CD14-positive monocyte (primary cell): ENCODE data around the gene C6orf52. TPM values are rescaled to one million over a fixed set of nuclear protein-coding genes. Genes with fewer than 3 reads are reported as not detected.

Experiments
- DNase-seq, 3 donors: peaks; one replicate each; pipeline ENCODE4 v3.0.0-alpha.2; 2011 to 2022
- H2AFZ ChIP-seq: 2 replicates; pipeline ENCODE4 v1.6.0; 2012; ENCODE audit warnings: mild to moderate bottlenecking, low read depth, low read length, inconsistent platforms; ENCODE audit not compliant: insufficient read depth, poor library complexity, severe bottlenecking
- H3K27ac ChIP-seq, 2 donors: 1 replicate in 1 of 2; 2 replicates in 1 of 2; pipeline ENCODE4 v1.5.1; 2012 to 2013; ENCODE audit warnings: low read length in 2 of 2, control low read depth in 1 of 2, inconsistent platforms in 1 of 2, low read depth in 1 of 2, mild to moderate bottlenecking in 1 of 2
- H3K27me3 ChIP-seq, 2 donors: one replicate each; pipeline versions ENCODE4 v1.6.0 to v1.6.1; 2011 to 2013; ENCODE audit warnings: low read length in 2 of 2; ENCODE audit not compliant: control insufficient read depth in 2 of 2, insufficient read depth in 2 of 2
- H3K36me3 ChIP-seq, 2 donors: replicated peaks in 1 of 2; 1 replicate in 1 of 2; 2 replicates in 1 of 2; pipeline versions ENCODE4 v1.5.1 to v1.6.1; 2012 to 2013; ENCODE audit warnings: low read length in 2 of 2, control low read depth in 1 of 2, inconsistent platforms in 1 of 2, mild to moderate bottlenecking in 1 of 2; ENCODE audit not compliant: insufficient read depth in 2 of 2, control insufficient read depth in 1 of 2
- H3K4me1 ChIP-seq, 2 donors: 1 replicate in 1 of 2; 2 replicates in 1 of 2; pipeline versions ENCODE4 v1.5.1 to v1.6.1; 2012 to 2013; ENCODE audit warnings: low read length in 2 of 2, control low read depth in 1 of 2, inconsistent platforms in 1 of 2, mild to moderate bottlenecking in 1 of 2, moderate library complexity in 1 of 2; ENCODE audit not compliant: insufficient read depth in 2 of 2, control insufficient read depth in 1 of 2
- H3K4me2 ChIP-seq: replicated peaks from 2 replicates; pipeline ENCODE3; 2012; ENCODE audit warnings: low read length, moderate library complexity, mild to moderate bottlenecking; ENCODE audit not compliant: poor library complexity, severe bottlenecking; ENCODE audit errors: extremely low read depth
- H3K4me3 ChIP-seq, 3 experiments: fragments of 200-600 bp in 1 of 3; sonication (generic) in 1 of 3; replicated peaks in 1 of 3; 1 replicate in 2 of 3; 2 replicates in 1 of 3; pipeline ENCODE4 v1.5.1; 2011 to 2013; ENCODE audit warnings: low read length in 3 of 3, mild to moderate bottlenecking in 3 of 3, control low read depth in 2 of 3, low read depth in 2 of 3, inconsistent platforms in 1 of 3, moderate library complexity in 1 of 3
- H3K79me2 ChIP-seq: 2 replicates; pipeline ENCODE4 v1.6.0; 2012; ENCODE audit warnings: mild to moderate bottlenecking, control low read depth, inconsistent platforms, low read length, moderate library complexity; ENCODE audit not compliant: insufficient read depth
- H3K9ac ChIP-seq: 2 replicates; pipeline ENCODE4 v1.6.0; 2017; ENCODE audit warnings: low read length, mild to moderate bottlenecking; ENCODE audit not compliant: insufficient read depth, poor library complexity, severe bottlenecking
- H3K9me3 ChIP-seq, 2 donors: replicated peaks in 1 of 2; 1 replicate in 1 of 2; 2 replicates in 1 of 2; pipeline versions ENCODE4 v1.5.1 to v1.6.1; 2012 to 2013; ENCODE audit warnings: low read length in 2 of 2, control low read depth in 1 of 2; ENCODE audit not compliant: control insufficient read depth in 1 of 2, insufficient read depth in 1 of 2
- H4K20me1 ChIP-seq: 2 replicates; pipeline ENCODE4 v1.6.0; 2012; ENCODE audit warnings: mild to moderate bottlenecking, low read length, control low read depth, moderate library complexity; ENCODE audit not compliant: insufficient read depth
- H3K27ac Mint-ChIP-seq, 7 donors: one replicate each; pipeline ENCODE4 v1.8.0; 2020; ENCODE audit warnings: mild to moderate bottlenecking in 7 of 7, mixed read lengths in 7 of 7, moderate library complexity in 6 of 7, inconsistent platforms in 2 of 7
- H3K27me3 Mint-ChIP-seq, 3 donors: one replicate each; pipeline ENCODE4 v1.8.0; 2021 to 2022; ENCODE audit warnings: low read depth in 3 of 3, mild to moderate bottlenecking in 3 of 3, mixed read lengths in 3 of 3, moderate library complexity in 3 of 3, inconsistent platforms in 1 of 3
- H3K36me3 Mint-ChIP-seq, 2 donors: one replicate each; pipeline ENCODE4 v1.8.0; 2020; ENCODE audit warnings: mixed read lengths in 2 of 2, inconsistent platforms in 1 of 2, mild to moderate bottlenecking in 1 of 2
- H3K4me1 Mint-ChIP-seq: one replicate; pipeline ENCODE4 v1.8.0; 2020; ENCODE audit warnings: mild to moderate bottlenecking, mixed read lengths
- H3K4me3 Mint-ChIP-seq, 2 donors: one replicate each; pipeline ENCODE4 v1.8.0; 2020; ENCODE audit warnings: mild to moderate bottlenecking in 2 of 2, mixed read lengths in 2 of 2, moderate library complexity in 1 of 2
- H3K9me3 Mint-ChIP-seq, 7 donors: one replicate each; pipeline ENCODE4 v1.8.0; 2020 to 2022; ENCODE audit warnings: mixed read lengths in 7 of 7, mild to moderate bottlenecking in 6 of 7, moderate library complexity in 6 of 7, inconsistent platforms in 2 of 7
- WGBS: methylation state at CpG from one replicate; pipeline ENCODE4 v1.1.5; 2013; ENCODE audit warnings: missing lambda C conversion rate; ENCODE audit not compliant: insufficient coverage; 5-methylcytosine and 5-hydroxymethylcytosine counted together
- intact Hi-C, 2 donors: fragments of 100-400 bp; cut with micrococcal nuclease; formaldehyde crosslinking; loops; one replicate each; pipeline versions ENCODE4 v1.15.0 to v1.15.1; 2023
- polyA plus RNA-seq, 3 donors: library from polyadenylated mRNA; depleted of rRNA in 1 of 3; unstranded in 2 of 3; stranded (reverse) in 1 of 3; fragments of 300-500 nt in 2 of 3; fragments of >200 nt in 1 of 3; fragmentation: Illumina TruSeq in 2 of 3; gene quantifications; 1 replicate in 2 of 3; 2 replicates in 1 of 3; pipeline ENCODE4 v1.2.3, GENCODE V29; 2012 to 2021
- TF ChIP-seq, protein P1 (sequence below): fragments of 200-600 bp; IDR thresholded peaks from one replicate; pipeline ENCODE4 v1.8.0; 2022; ENCODE audit warnings: antibody characterized with exemption, mild to moderate bottlenecking

C6orf52 gene
- polyA plus RNA-seq, 3 donors = 0.52 to 1.9 TPM; not detected in 1

DNA sequence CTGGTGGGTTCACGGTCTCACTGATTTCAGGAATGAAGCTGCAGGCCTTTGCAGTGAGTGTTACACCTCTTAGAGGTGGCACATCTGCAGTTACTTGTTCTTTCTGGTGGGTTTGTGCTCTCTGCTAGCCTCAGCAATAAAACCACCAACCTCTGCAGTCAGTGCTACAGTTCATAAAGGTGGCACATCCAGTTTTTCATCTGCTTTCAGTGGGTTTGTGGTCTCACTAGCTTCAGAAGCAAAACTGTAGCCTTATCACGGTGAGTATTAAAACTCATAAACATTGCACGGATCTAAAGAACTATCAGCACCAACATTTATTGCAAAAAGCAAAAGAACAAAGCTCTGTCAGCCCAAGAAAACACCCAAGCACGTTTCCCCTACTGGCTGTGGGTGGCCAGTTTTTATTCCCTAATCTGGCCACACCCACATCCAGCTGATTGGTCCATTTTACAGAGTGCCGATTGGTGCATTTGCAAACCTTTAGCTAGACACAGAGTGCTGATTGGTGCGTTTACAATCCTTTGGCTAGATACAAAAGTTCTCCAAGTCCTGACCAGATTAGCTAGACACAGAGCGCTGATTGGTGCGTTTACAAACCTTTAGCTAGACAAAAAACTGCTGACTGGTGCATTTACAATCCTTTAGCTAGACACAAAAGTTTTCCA, 25.0 kb upstream of the C6orf52 start:
- DNase-seq = peak in 2 of 3 donors; percentile 12 to 14
- Histone ChIP-seq H3K4me2 (peak overlapping the region; percentile 79), H3K79me2 (peaks cover 15% of the 10 kb centered on the region), H3K27me3 (no peaks in the 10 kb centered on the region), H3K36me3 (no peaks in the 10 kb centered on the region), H3K9ac (peak overlapping the region; percentile 64), H4K20me1 (no peaks in the 10 kb centered on the region), H3K4me1 (peaks cover 20 to 31% of the 10 kb centered on the region in 2 donors), H3K9me3 (peaks cover 7 to 21% of the 10 kb centered on the region in 2 donors), H2AFZ (peak overlapping the region; percentile 82), H3K27ac (peak overlapping the region in 1 of 2 donors; percentile 68), H3K4me3 (peak overlapping the region in 2 of 3 experiments; percentile 56 to 76)
- Mint-ChIP-seq H3K4me1 (peaks cover 37% of the 10 kb centered on the region), H3K4me3 (peak overlapping the region; percentile 78 to 81), H3K27ac (peak overlapping the region in 3 of 7 donors; percentile 49 to 70 (median 68)), H3K9me3 (peaks cover 14 to 26% (median 18%) of the 10 kb centered on the region in 7 donors), H3K36me3 (peaks cover 0 to 2% of the 10 kb centered on the region in 2 donors), H3K27me3 (no peaks in the 10 kb centered on the region)
- intact Hi-C loops = no loop called here
- TF ChIP-seq, protein P1, sequence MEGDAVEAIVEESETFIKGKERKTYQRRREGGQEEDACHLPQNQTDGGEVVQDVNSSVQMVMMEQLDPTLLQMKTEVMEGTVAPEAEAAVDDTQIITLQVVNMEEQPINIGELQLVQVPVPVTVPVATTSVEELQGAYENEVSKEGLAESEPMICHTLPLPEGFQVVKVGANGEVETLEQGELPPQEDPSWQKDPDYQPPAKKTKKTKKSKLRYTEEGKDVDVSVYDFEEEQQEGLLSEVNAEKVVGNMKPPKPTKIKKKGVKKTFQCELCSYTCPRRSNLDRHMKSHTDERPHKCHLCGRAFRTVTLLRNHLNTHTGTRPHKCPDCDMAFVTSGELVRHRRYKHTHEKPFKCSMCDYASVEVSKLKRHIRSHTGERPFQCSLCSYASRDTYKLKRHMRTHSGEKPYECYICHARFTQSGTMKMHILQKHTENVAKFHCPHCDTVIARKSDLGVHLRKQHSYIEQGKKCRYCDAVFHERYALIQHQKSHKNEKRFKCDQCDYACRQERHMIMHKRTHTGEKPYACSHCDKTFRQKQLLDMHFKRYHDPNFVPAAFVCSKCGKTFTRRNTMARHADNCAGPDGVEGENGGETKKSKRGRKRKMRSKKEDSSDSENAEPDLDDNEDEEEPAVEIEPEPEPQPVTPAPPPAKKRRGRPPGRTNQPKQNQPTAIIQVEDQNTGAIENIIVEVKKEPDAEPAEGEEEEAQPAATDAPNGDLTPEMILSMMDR = no peak
- WGBS = 88% methylated on average over 7 of the region's 8 CpGs

DNA sequence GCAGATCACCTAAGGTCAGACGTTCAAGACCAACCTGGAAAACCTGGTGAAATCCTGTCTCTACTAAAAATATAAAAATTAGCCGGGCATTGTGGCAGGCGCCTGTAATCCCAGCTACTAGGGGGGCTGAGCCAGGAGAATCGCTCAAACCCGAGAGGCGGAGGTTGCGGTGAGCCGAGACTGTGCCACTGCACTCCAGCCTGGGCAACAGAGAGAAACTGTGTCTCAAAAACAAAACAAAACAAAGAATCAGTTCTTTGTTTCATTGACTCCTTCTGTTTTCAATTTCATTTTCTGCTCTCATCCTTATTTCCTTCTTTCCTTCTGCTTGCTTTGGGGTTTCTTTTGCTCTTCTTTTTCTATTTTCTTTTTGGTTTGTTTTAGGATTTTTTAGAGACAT, 19.5 kb upstream of the C6orf52 start:
- Histone ChIP-seq H3K9ac (no peak overlapping the region), H2AFZ (no peak overlapping the region), H3K27me3 (no peaks in the 10 kb centered on the region), H3K4me2 (no peak overlapping the region), H3K79me2 (no peaks in the 10 kb centered on the region), H4K20me1 (no peaks in the 10 kb centered on the region), H3K27ac (no peak overlapping the region), H3K9me3 (peaks cover 7 to 14% of the 10 kb centered on the region in 2 donors), H3K4me1 (no peaks in the 10 kb centered on the region), H3K4me3 (no peak overlapping the region), H3K36me3 (peaks cover 18 to 20% of the 10 kb centered on the region in 2 donors)
- Mint-ChIP-seq H3K27ac (peak overlapping the region in 1 of 7 donors; percentile 1), H3K4me3 (no peak overlapping the region), H3K27me3 (peaks cover 0 to 2% (median 0%) of the 10 kb centered on the region in 3 donors), H3K9me3 (peaks cover 8 to 16% (median 12%) of the 10 kb centered on the region in 7 donors), H3K4me1 (no peaks in the 10 kb centered on the region), H3K36me3 (peaks cover 12 to 17% of the 10 kb centered on the region in 2 donors)
- no peak for DNase-seq
- intact Hi-C loops = no loop called here
- WGBS = 99% methylated on average over 8 of the region's 8 CpGs
- TF ChIP-seq, protein P1 = no peak
